HepG2 (cell line): ENCODE measurements around the gene B3GNT5. TPM values are rescaled to one million over a fixed set of nuclear protein-coding genes. Genes with fewer than 3 reads are reported as not detected.

Experiments
- ATAC-seq: fragments of 200-7000 bp; cut with Tn5 transposase; 3 replicates; pipeline ENCODE4 v1.9.1; 2020; ENCODE audit warnings: mild to moderate bottlenecking, moderate library complexity
- BruUV-seq: library from RNA; stranded (reverse); fragments of 400-500 nt; replicated peaks from 2 replicates; lab custom pipeline; 2021; lab: Mats Ljungman, UMichigan
- CTCF ChIA-PET: fragments of 300-600 bp; formaldehyde crosslinking; extraction: SDS; loops from one replicate; lab custom pipeline; 2021; ENCODE audit warnings: low total read pairs, inconsistent platforms, low intra/inter-chr PET ratio; lab: Yijun Ruan, JAX
- POLR2A ChIA-PET: fragments of 350-600 bp; sonication (Branson Sonifier 250); formaldehyde crosslinking; loops from one replicate; lab custom pipeline; 2020; ENCODE audit warnings: antibody characterized with exemption, inconsistent platforms; lab: Yijun Ruan, JAX
- DNase-seq: peaks from one replicate; pipeline ENCODE4 v3.0.0-alpha.2; 2015; ENCODE audit warnings: low spot score
- FAIRE-seq: peaks from 3 replicates; lab custom pipeline; 2011; peaks lifted over from hg19 to GRCh38; lab: Jason Lieb, UNC
- H2AFZ ChIP-seq: one replicate; pipeline ENCODE4 v1.6.1; 2011; ENCODE audit warnings: low read length, inconsistent platforms
- H3K27ac ChIP-seq: fragments of 300-600 bp; 3 replicates; pipeline ENCODE4 v1.8.0; 2011; ENCODE audit warnings: mixed run types, mild to moderate bottlenecking, mixed read lengths, low read length, inconsistent platforms; ENCODE audit not compliant: insufficient read depth; ENCODE audit errors: extremely low read length
- H3K27me3 ChIP-seq, 2 experiments: fragments of 200-600 bp in 1 of 2; 2 replicates in 1 of 2; 3 replicates in 1 of 2; pipeline versions ENCODE4 v1.6.0 to v1.8.0; 2011; ENCODE audit warnings: low read length in 2 of 2, mild to moderate bottlenecking in 2 of 2, moderate library complexity in 2 of 2, inconsistent platforms in 1 of 2; ENCODE audit not compliant: insufficient read depth in 2 of 2, control insufficient read depth in 1 of 2
- H3K36me3 ChIP-seq, 2 experiments: fragments of 200-600 bp in 1 of 2; replicated peaks in 1 of 2; 2 replicates in 1 of 2; 3 replicates in 1 of 2; pipeline versions ENCODE4 v1.5.1 to v1.8.0; 2011; ENCODE audit warnings: low read length in 2 of 2, inconsistent platforms in 1 of 2; ENCODE audit not compliant: insufficient read depth in 2 of 2, control insufficient read depth in 1 of 2
- H3K4me1 ChIP-seq: 2 replicates; pipeline ENCODE4 v1.5.1; 2012; ENCODE audit warnings: low read length, inconsistent platforms; ENCODE audit not compliant: insufficient read depth
- H3K4me2 ChIP-seq: 2 replicates; pipeline ENCODE4 v1.6.0; 2011; ENCODE audit warnings: low read depth, low read length, inconsistent platforms
- H3K4me3 ChIP-seq, 3 experiments: fragments of 200-600 bp in 1 of 3; sonication (generic), shearing (Covaris generic) in 1 of 3; replicated peaks in 1 of 3; 2 replicates each; pipeline ENCODE4 v1.5.1; 2011 to 2016; ENCODE audit warnings: low read length in 3 of 3, inconsistent platforms in 2 of 3, low read depth in 2 of 3, mild to moderate bottlenecking in 2 of 3, control low read depth in 1 of 3, mixed read lengths in 1 of 3; ENCODE audit not compliant: insufficient read depth in 1 of 3
- H3K79me2 ChIP-seq: one replicate; pipeline ENCODE4 v1.6.1; 2011; ENCODE audit warnings: low read length, inconsistent platforms; ENCODE audit not compliant: insufficient read depth
- H3K9ac ChIP-seq: 2 replicates; pipeline ENCODE4 v1.6.0; 2011; ENCODE audit warnings: mild to moderate bottlenecking, low read depth, low read length, inconsistent platforms; ENCODE audit not compliant: insufficient read depth
- H3K9me3 ChIP-seq: 2 replicates; pipeline ENCODE4 v1.5.1; 2012; ENCODE audit warnings: mild to moderate bottlenecking, low read length
- H4K20me1 ChIP-seq: 2 replicates; pipeline ENCODE4 v1.6.0; 2011; ENCODE audit warnings: inconsistent platforms, mild to moderate bottlenecking, low read length, moderate library complexity; ENCODE audit not compliant: insufficient read depth
- KLF11 ChIP-seq: IDR thresholded peaks from 2 replicates; pipeline ENCODE4 v1.6.1; 2016; ENCODE audit warnings: missing compliant biosample characterization
- MIER2 ChIP-seq: IDR thresholded peaks from 2 replicates; pipeline ENCODE4 v1.6.1; 2016; ENCODE audit warnings: missing biosample characterization, missing genetic modification reagents
- MYPOP ChIP-seq: sonication (generic); formaldehyde crosslinking; IDR thresholded peaks from 2 replicates; pipeline ENCODE4 v1.8.1; 2023; ENCODE audit warnings: mild to moderate bottlenecking, moderate library complexity, missing genetic modification reagents
- NCOA5 ChIP-seq: sonication (generic); formaldehyde crosslinking; IDR thresholded peaks from 2 replicates; pipeline ENCODE4 v1.4.0; 2020; ENCODE audit warnings: missing genetic modification reagents
- NPAS2 ChIP-seq: sonication (generic); formaldehyde crosslinking; IDR thresholded peaks from 2 replicates; pipeline ENCODE4 v1.8.0; 2022; ENCODE audit warnings: mild to moderate bottlenecking, missing genetic modification reagents, borderline replicate concordance
- PPARG ChIP-seq: conservative IDR thresholded peaks from 2 replicates; pipeline ENCODE4 v1.6.1; 2016; ENCODE audit warnings: missing biosample characterization, missing genetic modification reagents
- SMC3 ChIP-seq: IDR thresholded peaks from 2 replicates; pipeline ENCODE4 v1.6.1; 2011; ENCODE audit warnings: low read length, improper control_type of control experiment
- WIZ ChIP-seq: sonication (generic); formaldehyde crosslinking; IDR thresholded peaks from 2 replicates; pipeline ENCODE4 v1.5.1; 2020; ENCODE audit warnings: mild to moderate bottlenecking, missing genetic modification reagents
- ZBTB38 ChIP-seq: sonication (generic); formaldehyde crosslinking; IDR thresholded peaks from 2 replicates; pipeline ENCODE4 v1.5.1; 2020; ENCODE audit warnings: mild to moderate bottlenecking, missing genetic modification reagents
- ZBTB7A ChIP-seq: sonication (generic); formaldehyde crosslinking; IDR thresholded peaks from 2 replicates; pipeline ENCODE4 v1.8.0; 2022; ENCODE audit warnings: mild to moderate bottlenecking, missing genetic modification reagents
- ZFY ChIP-seq: sonication (generic); formaldehyde crosslinking; IDR thresholded peaks from 2 replicates; pipeline ENCODE4 v1.4.0; 2020; ENCODE audit warnings: missing genetic modification reagents
- ZNF143 ChIP-seq: sonication (generic); formaldehyde crosslinking; IDR thresholded peaks from 2 replicates; pipeline ENCODE4 v1.4.0; 2020; ENCODE audit warnings: missing genetic modification reagents
- ZNF281 ChIP-seq: sonication (generic); formaldehyde crosslinking; IDR thresholded peaks from 2 replicates; pipeline ENCODE4 v1.4.0; 2020; ENCODE audit warnings: missing genetic modification reagents, borderline replicate concordance
- ZNF770 ChIP-seq: sonication (generic); formaldehyde crosslinking; IDR thresholded peaks from 2 replicates; pipeline ENCODE4 v1.5.0; 2020; ENCODE audit warnings: mild to moderate bottlenecking, missing genetic modification reagents
- ZNF788 ChIP-seq: sonication (generic); formaldehyde crosslinking; IDR thresholded peaks from 2 replicates; pipeline ENCODE4 v1.5.0; 2020; ENCODE audit warnings: mild to moderate bottlenecking, missing genetic modification reagents, borderline replicate concordance
- ZNF879 ChIP-seq: sonication (generic); formaldehyde crosslinking; IDR thresholded peaks from 2 replicates; pipeline ENCODE4 v1.8.1; 2023; ENCODE audit warnings: missing genetic modification reagents
- WGBS: methylation state at CpG from one replicate; pipeline ENCODE4 v1.1.6; 2017; ENCODE audit warnings: low lambda C conversion rate; 5-methylcytosine and 5-hydroxymethylcytosine counted together
- in situ Hi-C: cut with HindIII; loops from 2 replicates; pipeline ENCODE4 v1.10.0; 2017; ENCODE audit warnings: low pct_unique_long_range_greater_than_20kb; ENCODE audit not compliant: extremely low pct_ligation_motif_present
- intact Hi-C: fragments of 100-400 bp; cut with micrococcal nuclease; formaldehyde crosslinking; loops from one replicate; pipeline ENCODE4 v1.10.0; 2022; ENCODE audit not compliant: unreplicated experiment
- polyA plus RNA-seq, 8 experiments: library from polyadenylated mRNA; depleted of rRNA in 3 of 8; stranded (reverse) in 7 of 8; unstranded in 1 of 8; fragments of >200 nt; fragmentation: Illumina TruSeq in 4 of 8; extraction: Trizol in 4 of 8; gene quantifications; 2 replicates each; pipeline versions ENCODE4 v1.2.1 to v1.2.3, GENCODE V29; 2011 to 2016; ENCODE audit warnings: low read depth in 4 of 8, missing spikeins in 1 of 8, mixed read lengths in 1 of 8; ENCODE audit not compliant: insufficient read depth in 1 of 8
- total RNA-seq, 5 experiments: library from RNA; depleted of rRNA; stranded (reverse); fragments of >200 nt; fragmentation: Illumina TruSeq; extraction: Trizol; gene quantifications; 2 replicates each; pipeline ENCODE4 v1.2.3, GENCODE V29; 2016; ENCODE audit warnings: low read depth in 1 of 5

The B3GNT5 gene
- total and polyA plus RNA-seq, 2 of the 13 experiments (the other 11 are each of a cell fraction or from before 2014, with no cell fraction given) = not detected

GRCh38 chr3:183230826-183231225, 22.2 kb upstream of the B3GNT5 start (continued):
- no peak for TF ChIP-seq ZNF281
- no peak for TF ChIP-seq ZFY (CRISPR knock-in tag)

- H4K20me1 ChIP-seq = no peaks in the 10 kb centered on the region
- in situ Hi-C loops (no loop called here), intact Hi-C loops (no loop called here)
- no peaks in the 10 kb centered on the region for H3K36me3 ChIP-seq
- no peak overlapping the region for H3K9ac ChIP-seq
- TF ChIP-seq ZBTB7A (CRISPR knock-in tag) (no peak), NPAS2 (no peak), ZNF788 (CRISPR knock-in tag) (no peak), ZBTB38 (no peak), WIZ (CRISPR knock-in tag) (no peak), ZNF143 (CRISPR knock-in tag) (no peak), MYPOP (CRISPR knock-in tag) (no peak), PPARG (CRISPR knock-in tag) (no peak), ZNF879 (CRISPR knock-in tag) (no peak), MIER2 (no peak), KLF11 (CRISPR knock-in tag) (no peak), ZNF770 (CRISPR knock-in tag) (no peak), SMC3 (no peak), NCOA5 (CRISPR knock-in tag) (no peak)
- H3K4me2 ChIP-seq = no peak overlapping the region
- no peak overlapping the region for H3K27ac ChIP-seq
- no peaks in the 10 kb centered on the region for H3K27me3 ChIP-seq
- DNase-seq = no peak
- ChIA-PET POLR2A (no interaction called here), CTCF (no interaction called here)
- H3K79me2 ChIP-seq = no peaks in the 10 kb centered on the region
- no peaks in the 10 kb centered on the region for H3K9me3 ChIP-seq
- no peak for ATAC-seq
- FAIRE-seq = no peak
- no TSS peak for BruUV-seq
- no peaks in the 10 kb centered on the region for H3K4me1 ChIP-seq
- WGBS = 6% methylated on average over 4 of the region's 4 CpGs
- H3K4me3 ChIP-seq = no peak overlapping the region
- no peak overlapping the region for H2AFZ ChIP-seq
These were observed 19.1 kb upstream of the B3GNT5 start for GRCh38 chr3:183233966-183234365.
